HG02852 (cell line): Measurements from ENCODE around the gene LRRC3B.

ENCODE experiments used
- ATAC-seq: cut with Tn5 transposase; IDR thresholded peaks from one replicate; pipeline ENCODE4 v1.9.1; 2021; ENCODE audit warnings: mild to moderate bottlenecking, moderate library complexity; ENCODE audit not compliant: unreplicated experiment

The LRRC3B gene

DNA sequence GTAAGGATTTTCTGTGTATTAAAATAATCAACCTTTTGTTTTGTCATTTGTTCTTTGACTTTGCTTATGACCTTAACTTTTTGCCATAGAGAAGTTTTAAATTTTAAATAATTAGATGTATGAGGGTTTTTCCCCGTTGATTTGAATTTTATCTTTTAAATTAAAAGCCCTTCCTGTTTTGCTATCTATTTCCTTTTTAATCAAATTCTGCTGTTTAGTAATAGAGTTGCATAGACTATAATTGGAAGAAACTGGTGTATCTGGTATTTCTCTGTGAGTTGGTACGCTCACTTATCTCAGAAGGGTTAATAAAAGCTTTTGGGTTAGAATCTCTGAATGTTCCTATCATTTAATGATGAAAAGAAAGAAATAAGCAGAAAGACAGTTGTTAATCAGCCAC is 82.2 kb downstream of the LRRC3B start:
- no peak for ATAC-seq

DNA sequence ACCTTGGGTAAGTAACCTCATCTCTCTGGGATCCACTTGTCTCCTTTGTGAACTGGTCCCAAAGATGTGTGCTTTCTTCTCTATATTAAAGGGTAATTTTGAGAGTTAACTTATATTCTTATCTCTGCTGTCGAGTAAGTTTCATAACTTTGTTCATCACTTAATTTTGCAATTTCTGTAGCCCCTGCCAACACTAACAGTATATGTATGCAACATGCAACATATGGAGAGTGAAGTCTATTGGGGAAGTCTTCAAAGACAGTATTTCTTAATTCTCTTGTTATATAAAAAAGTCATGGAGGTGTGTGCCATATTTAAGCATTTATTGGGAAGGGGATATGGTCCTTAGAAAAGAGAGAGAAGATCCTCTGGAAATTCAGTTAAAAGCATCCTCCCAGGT is 85.9 kb downstream of the LRRC3B start:
- no peak for ATAC-seq

- peak; percentile 95 for ATAC-seq
These were observed 89.8 kb downstream of the LRRC3B start for GRCh38 chr3:26712211-26713026.

DNA sequence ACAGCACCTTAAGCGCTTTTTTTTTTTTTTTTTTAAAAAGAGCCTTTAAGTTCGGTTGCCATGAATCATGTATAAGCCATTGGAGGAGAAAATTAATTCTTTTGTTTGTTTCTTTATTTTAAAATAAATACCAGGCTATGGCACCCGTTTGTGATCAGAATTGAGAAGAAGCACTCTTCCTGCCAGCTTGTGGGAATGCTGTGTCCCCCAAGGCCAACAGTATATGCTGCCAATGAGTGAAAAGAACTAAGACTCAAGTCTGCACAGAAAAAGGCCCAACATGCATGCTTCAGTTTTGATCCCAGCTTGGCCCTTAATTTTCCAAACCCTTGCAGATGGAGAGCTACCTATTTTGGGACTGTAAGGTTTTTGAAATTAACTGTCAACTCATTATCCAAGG is 90.5 kb downstream of the LRRC3B start:
- no peak for ATAC-seq

GRCh38 chr3:26714485-26714884 is 91.9 kb downstream of the LRRC3B start:
- no peak for ATAC-seq

- ATAC-seq, result no peak
These were observed 92.9 kb downstream of the LRRC3B start for GRCh38 chr3:26715431-26715830.

DNA sequence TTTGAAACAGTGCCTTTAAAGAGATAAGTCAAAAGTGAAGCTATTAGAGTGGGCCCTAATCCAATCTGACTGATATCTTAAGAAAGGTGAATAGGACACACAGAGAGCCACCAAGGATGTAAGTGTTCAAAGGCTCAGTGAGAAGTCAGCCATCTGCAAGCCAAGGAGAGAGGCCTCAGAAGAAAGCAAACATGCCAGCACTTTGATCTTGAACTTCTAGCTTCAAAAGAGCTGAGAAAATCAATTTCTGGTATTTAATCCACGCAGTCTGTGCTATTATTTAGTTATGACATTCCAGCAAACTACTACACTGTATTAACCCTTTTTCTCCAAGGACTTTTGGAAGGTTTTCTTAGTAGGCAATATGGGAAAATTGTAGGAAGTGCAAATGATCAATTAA is 95.7 kb downstream of the LRRC3B start:
- no peak for ATAC-seq

DNA sequence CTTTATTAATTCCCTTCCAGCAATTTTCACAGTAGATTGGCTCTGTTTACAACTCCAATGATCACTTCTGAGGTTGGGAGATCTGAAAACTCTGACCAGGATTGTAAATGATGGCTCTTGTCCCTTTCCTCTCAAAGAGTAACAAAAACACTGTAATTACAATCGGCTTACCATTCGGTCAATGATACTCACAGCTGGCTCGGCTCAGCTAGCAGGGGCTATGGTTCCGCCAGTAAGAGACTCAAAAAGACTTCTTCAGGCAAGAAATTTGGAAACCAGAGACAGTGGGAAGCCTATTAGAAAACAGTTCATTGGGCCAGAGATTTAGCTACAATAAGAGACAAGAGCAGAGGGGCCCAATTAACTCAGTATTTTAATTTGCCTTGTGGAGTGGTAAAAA is 96.6 kb downstream of the LRRC3B start:
- ATAC-seq, result no peak

- no peak for ATAC-seq
These were observed 98.5 kb downstream of the LRRC3B start for GRCh38 chr3:26721047-26721446.

DNA sequence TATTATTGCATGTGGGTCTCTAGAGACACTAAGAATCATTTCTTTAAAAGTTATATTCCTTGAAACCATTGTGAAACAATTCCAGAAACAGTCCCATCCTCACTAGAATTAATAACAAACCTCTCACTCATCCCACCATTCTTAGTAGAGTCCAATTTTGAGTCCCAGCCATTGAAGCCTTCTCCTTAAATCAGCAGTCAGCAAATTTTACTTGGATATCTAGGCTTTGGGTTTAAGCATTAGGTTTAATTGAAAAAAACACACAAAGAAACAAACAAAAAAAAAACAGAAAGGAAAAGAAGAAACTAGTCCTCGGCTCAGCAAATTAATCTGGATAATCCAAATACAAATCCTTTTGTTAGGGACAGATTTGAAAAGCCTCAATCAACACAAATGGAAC is 109.3 kb downstream of the LRRC3B start:
- ATAC-seq, result no peak

DNA sequence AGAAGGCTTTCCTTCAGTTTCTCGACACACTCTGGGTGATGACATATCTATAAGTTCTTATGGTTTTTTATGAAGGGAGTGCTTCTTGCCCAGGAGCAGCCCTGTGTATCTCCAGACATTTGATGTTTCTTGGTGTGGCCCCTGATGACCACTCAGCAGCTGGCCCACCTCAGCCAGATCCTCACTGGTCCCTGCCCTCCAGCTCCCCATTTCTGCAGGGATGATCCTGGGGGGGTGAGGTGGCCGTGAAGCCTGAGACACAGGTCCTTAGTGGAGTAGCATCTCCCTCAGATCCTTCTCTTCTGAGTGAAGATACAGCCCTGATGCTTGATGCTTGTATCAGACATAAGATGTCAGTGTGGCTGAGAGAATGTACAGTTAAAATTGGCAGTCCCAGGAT is 127.7 kb downstream of the LRRC3B start:
- ATAC-seq, result no peak

DNA sequence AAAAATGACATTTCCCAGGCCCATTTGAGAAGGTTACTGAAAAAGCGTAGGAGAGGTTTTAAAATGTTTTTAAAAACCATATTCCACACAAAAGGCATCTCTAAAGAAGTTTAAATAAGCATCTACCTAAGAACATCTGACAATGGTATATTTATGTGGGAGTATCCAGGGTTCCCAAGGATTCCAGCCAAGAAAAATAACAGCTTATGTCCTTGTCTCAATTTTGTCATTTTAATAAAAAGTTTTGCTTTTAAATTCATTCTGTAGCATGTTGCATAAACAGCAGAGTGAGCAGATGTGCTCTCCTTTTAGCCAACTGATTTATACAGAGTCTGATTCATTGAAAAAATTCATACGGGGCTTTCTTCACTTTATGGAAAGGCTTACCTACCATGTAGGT is 129.9 kb downstream of the LRRC3B start:
- no peak for ATAC-seq

DNA sequence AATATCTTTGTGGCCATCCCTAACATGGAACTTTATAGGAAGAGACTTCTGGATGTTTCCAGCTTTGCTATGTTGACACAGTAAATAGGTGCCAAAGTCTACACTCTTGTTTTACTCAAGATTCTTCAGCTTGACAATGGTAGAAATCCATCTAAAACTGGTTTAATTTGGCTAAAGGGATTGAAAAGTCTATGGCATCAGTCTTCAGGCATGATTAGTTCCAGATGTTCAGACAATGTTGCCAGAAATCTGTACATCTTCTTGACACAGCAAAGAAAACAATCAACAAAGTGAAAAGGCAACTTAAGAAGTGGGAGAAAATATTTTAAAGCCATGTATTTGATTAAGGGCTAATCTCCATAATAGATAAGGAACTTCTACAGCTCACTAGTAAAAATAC is 130.5 kb downstream of the LRRC3B start:
- ATAC-seq, result no peak

DNA sequence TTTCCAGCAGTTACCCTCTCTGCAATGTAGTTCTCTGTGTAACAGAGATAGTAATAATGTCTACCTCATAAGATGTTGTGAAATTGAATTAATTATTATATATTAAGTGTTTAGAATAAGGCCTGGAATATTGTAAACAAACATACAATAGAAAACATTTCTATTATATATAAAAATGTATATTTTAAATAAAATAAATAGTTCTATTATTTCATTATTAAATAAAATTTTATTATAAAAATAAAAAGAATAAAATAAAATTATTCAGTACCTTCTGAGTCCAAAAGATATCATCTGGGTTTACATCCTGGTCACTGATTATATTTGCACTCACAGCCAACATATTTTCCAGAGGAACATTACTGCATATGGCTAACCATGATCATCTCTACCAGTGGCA is 135.4 kb downstream of the LRRC3B start:
- ATAC-seq, result no peak
